BLaER1 (cell line): Measurements from ENCODE around the gene SSX1.
A peak's percentile ranks its signal among the peaks of the same experiment; 100 is the strongest.
"Not testable (repeated sequence)": the region's sequence is repeated elsewhere in the genome, so short reads cannot be mapped to it uniquely, and the experiment has no call there.

Experiments used
- H3K27ac ChIP-seq: shearing (Covaris generic); formaldehyde crosslinking; 2 replicates; pipeline ENCODE4 v1.8.1; 2022
- H3K27me3 ChIP-seq: shearing (Covaris generic); formaldehyde crosslinking; 2 replicates; pipeline ENCODE4 v1.8.1; 2022
- H3K36me3 ChIP-seq: shearing (Covaris generic); formaldehyde crosslinking; 2 replicates; pipeline ENCODE4 v1.8.1; 2022
- H3K4me1 ChIP-seq: shearing (Covaris generic); formaldehyde crosslinking; 2 replicates; pipeline ENCODE4 v1.8.1; 2022
- H3K4me2 ChIP-seq: shearing (Covaris generic); formaldehyde crosslinking; 2 replicates; pipeline ENCODE4 v1.8.1; 2022
- H3K4me3 ChIP-seq: shearing (Covaris generic); formaldehyde crosslinking; 2 replicates; pipeline ENCODE4 v1.8.1; 2022
- H3K9ac ChIP-seq: shearing (Covaris generic); formaldehyde crosslinking; 2 replicates; pipeline ENCODE4 v1.8.1; 2022
- H3K9me3 ChIP-seq: shearing (Covaris generic); formaldehyde crosslinking; 2 replicates; pipeline ENCODE4 v1.8.1; 2022
- H4K20me1 ChIP-seq: shearing (Covaris generic); formaldehyde crosslinking; 2 replicates; pipeline ENCODE4 v1.8.1; 2022
- Cebpa-rat ChIP-seq: shearing (Covaris generic); IDR thresholded peaks from 2 replicates; pipeline ENCODE4 v1.8.1; 2022

Gene SSX1

GRCh38 chrX:48255062-48255796 is at the start of gene SSX1:
Gene SSX1 (plus strand): TSS chrX:48255392. CDS start chrX:48257242, 1,850 bp downstream.
- not testable (repeated sequence) for H3K4me2 ChIP-seq, H3K36me3 ChIP-seq, H4K20me1 ChIP-seq, H3K27ac ChIP-seq, H3K9me3 ChIP-seq, H3K9ac ChIP-seq, H3K4me1 ChIP-seq, H3K4me3 ChIP-seq
- peaks cover 28% of the 10 kb centered on the region; the same call in 1 of the 2 replicates for H3K27me3 ChIP-seq

- not testable (repeated sequence) for H3K9me3 ChIP-seq, H4K20me1 ChIP-seq, H3K4me3 ChIP-seq, H3K36me3 ChIP-seq, H3K9ac ChIP-seq
- H3K27ac ChIP-seq, result peak overlapping the region; percentile 52
- peak overlapping the region; percentile 53 for H3K4me2 ChIP-seq
- peaks cover 55% of the 10 kb centered on the region for H3K27me3 ChIP-seq
- H3K4me1 ChIP-seq, result peaks cover 43% of the 10 kb centered on the region
Observed at GRCh38 chrX:48214341-48214740, 40.9 kb upstream of the SSX1 start.

- peaks cover 22% of the 10 kb centered on the region for H3K27me3 ChIP-seq
- H3K4me1 ChIP-seq, H3K4me3 ChIP-seq, H3K36me3 ChIP-seq, H4K20me1 ChIP-seq, H3K9ac ChIP-seq, H3K4me2 ChIP-seq, H3K27ac ChIP-seq: not testable (repeated sequence)
- peaks cover 25% of the 10 kb centered on the region for H3K9me3 ChIP-seq
Observed at GRCh38 chrX:48224196-48224595, 31.0 kb upstream of the SSX1 start.

- H3K9me3 ChIP-seq, H3K36me3 ChIP-seq, H3K4me3 ChIP-seq, H3K27ac ChIP-seq, H3K4me1 ChIP-seq, H3K9ac ChIP-seq, H4K20me1 ChIP-seq, H3K4me2 ChIP-seq: not testable (repeated sequence)
- H3K27me3 ChIP-seq, result peaks cover 25% of the 10 kb centered on the region; the same call in 1 of the 2 replicates
Observed at GRCh38 chrX:48252945-48253344, 2.2 kb upstream of the SSX1 start.

GRCh38 chrX:48274365-48274764 is 19.2 kb downstream of the SSX1 start:
- peaks cover 69% of the 10 kb centered on the region for H3K27me3 ChIP-seq
- not testable (repeated sequence) for H3K27ac ChIP-seq, H3K9me3 ChIP-seq, H3K9ac ChIP-seq, H3K4me2 ChIP-seq, H4K20me1 ChIP-seq, H3K36me3 ChIP-seq, H3K4me1 ChIP-seq, H3K4me3 ChIP-seq

- Histone ChIP-seq H3K9ac (no peak overlapping the region), H3K36me3 (no peaks in the 10 kb centered on the region), H4K20me1 (no peaks in the 10 kb centered on the region), H3K9me3 (peaks cover 5% of the 10 kb centered on the region; the same call in 1 of the 2 replicates), H3K4me2 (no peak overlapping the region), H3K27ac (no peak overlapping the region), H3K27me3 (peaks cover 57% of the 10 kb centered on the region), H3K4me3 (no peak overlapping the region), H3K4me1 (no peaks in the 10 kb centered on the region)
- peak; percentile 67 for TF ChIP-seq Cebpa-rat
Observed at GRCh38 chrX:48278958-48279357, 23.8 kb downstream of the SSX1 start.

GRCh38 chrX:48280729-48281128 is 25.5 kb downstream of the SSX1 start:
- peaks cover 50% of the 10 kb centered on the region for H3K27me3 ChIP-seq
- H4K20me1 ChIP-seq, H3K9ac ChIP-seq: not testable (repeated sequence)

GRCh38 chrX:48306175-48306574 is 51.0 kb downstream of the SSX1 start:
- Histone ChIP-seq H3K27ac (no peak overlapping the region), H3K4me1 (no peaks in the 10 kb centered on the region), H4K20me1 (no peaks in the 10 kb centered on the region), H3K27me3 (peaks cover 41% of the 10 kb centered on the region), H3K9ac (no peak overlapping the region), H3K4me2 (no peak overlapping the region), H3K9me3 (peaks cover 13% of the 10 kb centered on the region; the same call in 1 of the 2 replicates), H3K36me3 (no peaks in the 10 kb centered on the region), H3K4me3 (no peak overlapping the region)
- no peak for TF ChIP-seq Cebpa-rat

More at GRCh38 chrX:48280729-48281128, 25.5 kb downstream of the SSX1 start:
- not testable (repeated sequence) for H3K9me3 ChIP-seq, H3K27ac ChIP-seq, H3K4me1 ChIP-seq, H3K36me3 ChIP-seq, H3K4me2 ChIP-seq, H3K4me3 ChIP-seq

GRCh38 chrX:48313996-48314395 is 58.8 kb downstream of the SSX1 start:
- H3K4me1 ChIP-seq, H3K9me3 ChIP-seq, H3K9ac ChIP-seq, H3K4me3 ChIP-seq, H3K4me2 ChIP-seq, H3K27ac ChIP-seq, H4K20me1 ChIP-seq, H3K36me3 ChIP-seq: not testable (repeated sequence)
- H3K27me3 ChIP-seq, result peaks cover 69% of the 10 kb centered on the region
